OCI-LY1 (cell line): Measurements from ENCODE around the gene ZNF296.
A peak's percentile ranks its signal among the peaks of the same experiment; 100 is the strongest.

Experiments
- H2AFZ ChIP-seq: fragments of 200-600 bp; sonication (generic), shearing (Covaris generic); 2 replicates; pipeline ENCODE4 v1.6.0; 2014; ENCODE audit warnings: antibody characterized with exemption, mild to moderate bottlenecking, low read length
- H3F3A ChIP-seq: fragments of 200-600 bp; sonication (generic), shearing (Covaris generic); 2 replicates; pipeline ENCODE4 v1.6.0; 2014; ENCODE audit warnings: mild to moderate bottlenecking, antibody characterized with exemption, low read length, moderate library complexity; ENCODE audit not compliant: insufficient read depth
- H3K27ac ChIP-seq: fragments of 200-600 bp; sonication (generic); 2 replicates; pipeline ENCODE4 v1.5.1; 2014; ENCODE audit warnings: low read length, mixed run types, mild to moderate bottlenecking, low read depth; ENCODE audit not compliant: poor library complexity, severe bottlenecking
- H3K27me3 ChIP-seq: fragments of 200-600 bp; sonication (generic); 2 replicates; pipeline ENCODE4 v1.6.0; 2014; ENCODE audit warnings: antibody characterized with exemption, mild to moderate bottlenecking, low read length, moderate library complexity; ENCODE audit not compliant: insufficient read depth
- H3K36me3 ChIP-seq: fragments of 200-600 bp; sonication (generic); 2 replicates; pipeline ENCODE4 v1.6.1; 2014; ENCODE audit warnings: mild to moderate bottlenecking, antibody characterized with exemption, low read length, moderate library complexity, mixed read lengths; ENCODE audit not compliant: insufficient read depth
- H3K4me1 ChIP-seq: fragments of 200-600 bp; sonication (generic); 2 replicates; pipeline ENCODE4 v1.5.1; 2014; ENCODE audit warnings: mild to moderate bottlenecking, low read length, moderate library complexity; ENCODE audit not compliant: insufficient read depth, severe bottlenecking
- H3K4me2 ChIP-seq: fragments of 200-600 bp; sonication (generic), shearing (Covaris generic); 2 replicates; pipeline ENCODE4 v1.6.1; 2014; ENCODE audit warnings: low read length
- H3K4me3 ChIP-seq: fragments of 200-600 bp; sonication (generic); 2 replicates; pipeline ENCODE4 v1.5.1; 2014; ENCODE audit warnings: low read length, low read depth, mild to moderate bottlenecking, mixed read lengths; ENCODE audit not compliant: poor library complexity, severe bottlenecking
- H3K79me2 ChIP-seq: fragments of 200-600 bp; shearing (Covaris generic); 2 replicates; pipeline ENCODE4 v1.6.1; 2016; ENCODE audit warnings: mixed run types, low read length, mixed read lengths; ENCODE audit not compliant: insufficient read depth
- H3K9ac ChIP-seq: fragments of 200-600 bp; sonication (generic), shearing (Covaris generic); 2 replicates; pipeline ENCODE4 v1.6.1; 2014; ENCODE audit warnings: mild to moderate bottlenecking, low read length, mixed read lengths
- H3K9me2 ChIP-seq: fragments of 200-600 bp; sonication (generic), shearing (Covaris generic); 2 replicates; pipeline ENCODE4 v1.6.1; 2014; ENCODE audit warnings: low read depth, mild to moderate bottlenecking, low read length, mixed read lengths
- H3K9me3 ChIP-seq: fragments of 200-600 bp; shearing (Covaris generic); 2 replicates; pipeline ENCODE4 v1.6.1; 2014; ENCODE audit warnings: low read length, mixed read lengths
- H4K20me1 ChIP-seq: fragments of 200-600 bp; sonication (generic), shearing (Covaris generic); 2 replicates; pipeline ENCODE4 v1.6.0; 2016; ENCODE audit warnings: mild to moderate bottlenecking, low read length; ENCODE audit not compliant: insufficient read depth
- EZH2 ChIP-seq: fragments of 200-600 bp; sonication (generic), shearing (Covaris generic); IDR thresholded peaks from 2 replicates; pipeline ENCODE4 v1.8.0; 2017; ENCODE audit warnings: borderline replicate concordance, mixed run types, mild to moderate bottlenecking, antibody characterized with exemption, low read length, moderate library complexity, mixed read lengths
- TF ChIP-seq, protein P1 (sequence below): fragments of 200-600 bp; sonication (generic), shearing (Covaris generic); IDR thresholded peaks from 2 replicates; pipeline ENCODE4 v1.5.1; 2017; ENCODE audit warnings: mild to moderate bottlenecking, antibody characterized with exemption, low read length, moderate library complexity, mixed read lengths

Gene ZNF296

DNA sequence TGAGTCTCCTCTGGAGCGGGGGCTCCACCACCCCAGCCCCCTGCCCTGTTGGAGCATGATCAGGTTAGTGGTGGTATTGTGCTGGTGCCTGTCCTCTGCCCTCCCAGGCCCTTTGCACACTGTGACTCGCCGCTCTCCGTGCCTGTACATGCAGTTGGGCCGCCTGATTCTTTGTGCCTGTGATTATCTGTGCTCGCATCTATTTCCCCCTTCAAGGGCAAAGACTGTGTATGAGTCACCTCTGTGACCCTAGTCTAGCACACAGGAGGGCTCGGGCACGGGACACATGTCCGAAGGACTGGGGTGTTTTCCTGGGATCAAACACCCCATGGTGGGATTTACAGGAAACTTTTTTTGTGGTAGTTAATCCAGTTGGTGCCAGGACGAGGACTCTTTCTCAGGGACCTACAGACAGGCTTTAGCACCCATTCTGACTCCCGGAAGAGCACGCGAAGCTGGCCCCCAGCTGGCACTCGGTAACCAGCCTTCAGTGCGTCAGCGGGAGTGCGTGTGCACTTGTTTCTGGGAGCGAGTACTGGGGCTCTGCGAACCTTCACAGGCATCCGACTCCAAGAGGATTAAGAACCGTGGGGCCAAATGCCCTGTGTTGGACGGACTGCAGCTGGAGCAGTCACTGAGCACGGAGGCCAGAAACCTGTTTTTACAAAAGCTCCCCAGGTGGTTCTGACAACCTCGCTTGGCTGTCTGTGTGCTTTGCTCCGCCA, 23.4 kb upstream of the ZNF296 start:
- peaks cover 65% of the 10 kb centered on the region for H3K4me1 ChIP-seq
- H3K4me3 ChIP-seq, result no peak overlapping the region
- no peak overlapping the region for H2AFZ ChIP-seq
- H4K20me1 ChIP-seq, result no peaks in the 10 kb centered on the region
- no peak overlapping the region for H3K9ac ChIP-seq
- TF ChIP-seq EZH2, result no peak
- TF ChIP-seq, protein P1, sequence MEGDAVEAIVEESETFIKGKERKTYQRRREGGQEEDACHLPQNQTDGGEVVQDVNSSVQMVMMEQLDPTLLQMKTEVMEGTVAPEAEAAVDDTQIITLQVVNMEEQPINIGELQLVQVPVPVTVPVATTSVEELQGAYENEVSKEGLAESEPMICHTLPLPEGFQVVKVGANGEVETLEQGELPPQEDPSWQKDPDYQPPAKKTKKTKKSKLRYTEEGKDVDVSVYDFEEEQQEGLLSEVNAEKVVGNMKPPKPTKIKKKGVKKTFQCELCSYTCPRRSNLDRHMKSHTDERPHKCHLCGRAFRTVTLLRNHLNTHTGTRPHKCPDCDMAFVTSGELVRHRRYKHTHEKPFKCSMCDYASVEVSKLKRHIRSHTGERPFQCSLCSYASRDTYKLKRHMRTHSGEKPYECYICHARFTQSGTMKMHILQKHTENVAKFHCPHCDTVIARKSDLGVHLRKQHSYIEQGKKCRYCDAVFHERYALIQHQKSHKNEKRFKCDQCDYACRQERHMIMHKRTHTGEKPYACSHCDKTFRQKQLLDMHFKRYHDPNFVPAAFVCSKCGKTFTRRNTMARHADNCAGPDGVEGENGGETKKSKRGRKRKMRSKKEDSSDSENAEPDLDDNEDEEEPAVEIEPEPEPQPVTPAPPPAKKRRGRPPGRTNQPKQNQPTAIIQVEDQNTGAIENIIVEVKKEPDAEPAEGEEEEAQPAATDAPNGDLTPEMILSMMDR, result no peak
- no peaks in the 10 kb centered on the region for H3K9me2 ChIP-seq
- H3K27ac ChIP-seq, result no peak overlapping the region
- H3K36me3 ChIP-seq, result peaks cover 17% of the 10 kb centered on the region
- no peak overlapping the region for H3K4me2 ChIP-seq
- no peaks in the 10 kb centered on the region for H3F3A ChIP-seq
- peaks cover 25% of the 10 kb centered on the region for H3K79me2 ChIP-seq
- H3K27me3 ChIP-seq, result no peaks in the 10 kb centered on the region
- no peaks in the 10 kb centered on the region for H3K9me3 ChIP-seq

DNA sequence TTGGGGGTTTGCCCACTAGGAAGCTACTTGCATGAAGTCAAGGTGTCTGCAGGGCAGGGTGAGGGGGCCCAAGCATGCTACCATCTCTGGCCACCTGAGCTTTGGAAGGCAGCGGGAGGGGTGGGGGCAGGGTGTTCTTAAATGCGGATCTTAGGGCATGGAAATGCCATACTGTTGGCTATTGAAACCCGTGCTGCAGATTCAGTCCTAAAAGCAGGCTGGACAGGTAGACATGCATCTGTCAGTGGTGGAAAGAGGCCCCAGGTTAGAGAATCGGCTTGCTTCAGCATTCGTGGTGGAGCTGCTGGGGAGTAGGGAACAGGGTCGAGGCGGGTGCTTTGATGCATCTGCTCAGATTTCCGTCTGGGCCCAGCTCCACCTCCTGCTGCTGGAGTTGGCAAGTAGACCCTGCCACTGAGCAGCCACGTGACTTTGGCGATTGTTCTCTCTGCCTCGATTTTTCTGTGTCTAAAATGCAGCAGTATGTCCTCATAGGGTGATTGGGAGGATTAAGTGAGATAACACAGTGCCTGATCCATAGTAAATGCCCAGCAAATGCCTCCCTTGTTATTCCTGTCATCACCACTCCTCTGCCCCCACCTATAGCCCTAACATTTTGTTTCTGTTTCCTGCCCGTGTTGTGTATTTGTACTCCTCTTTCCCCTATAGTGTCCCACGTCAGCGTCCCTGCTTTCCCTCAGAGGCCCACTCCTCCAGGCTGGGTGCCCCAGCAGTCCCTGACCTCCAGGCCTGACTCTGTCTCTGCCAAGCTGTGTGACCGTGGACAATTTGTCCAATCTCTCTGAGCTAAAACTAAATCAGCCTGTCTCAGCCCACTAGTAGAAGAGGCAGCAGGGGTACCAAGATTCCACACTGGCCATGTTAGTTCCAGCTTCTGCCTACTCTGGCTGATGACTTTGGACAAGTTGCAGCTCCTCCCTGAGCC, 22.5 kb upstream of the ZNF296 start:
- Histone ChIP-seq H3K9me3 (no peaks in the 10 kb centered on the region), H3K27ac (no peak overlapping the region), H3K36me3 (peaks cover 18% of the 10 kb centered on the region), H3K4me1 (peaks cover 65% of the 10 kb centered on the region), H2AFZ (no peak overlapping the region), H3K9me2 (no peaks in the 10 kb centered on the region), H4K20me1 (no peaks in the 10 kb centered on the region), H3K4me2 (peak overlapping the region; percentile 34; the same call in 1 of the 2 replicates), H3K9ac (no peak overlapping the region), H3K4me3 (no peak overlapping the region), H3F3A (no peaks in the 10 kb centered on the region), H3K27me3 (no peaks in the 10 kb centered on the region), H3K79me2 (peaks cover 33% of the 10 kb centered on the region)
- no peak for TF ChIP-seq EZH2
- TF ChIP-seq, protein P1, result no peak

DNA sequence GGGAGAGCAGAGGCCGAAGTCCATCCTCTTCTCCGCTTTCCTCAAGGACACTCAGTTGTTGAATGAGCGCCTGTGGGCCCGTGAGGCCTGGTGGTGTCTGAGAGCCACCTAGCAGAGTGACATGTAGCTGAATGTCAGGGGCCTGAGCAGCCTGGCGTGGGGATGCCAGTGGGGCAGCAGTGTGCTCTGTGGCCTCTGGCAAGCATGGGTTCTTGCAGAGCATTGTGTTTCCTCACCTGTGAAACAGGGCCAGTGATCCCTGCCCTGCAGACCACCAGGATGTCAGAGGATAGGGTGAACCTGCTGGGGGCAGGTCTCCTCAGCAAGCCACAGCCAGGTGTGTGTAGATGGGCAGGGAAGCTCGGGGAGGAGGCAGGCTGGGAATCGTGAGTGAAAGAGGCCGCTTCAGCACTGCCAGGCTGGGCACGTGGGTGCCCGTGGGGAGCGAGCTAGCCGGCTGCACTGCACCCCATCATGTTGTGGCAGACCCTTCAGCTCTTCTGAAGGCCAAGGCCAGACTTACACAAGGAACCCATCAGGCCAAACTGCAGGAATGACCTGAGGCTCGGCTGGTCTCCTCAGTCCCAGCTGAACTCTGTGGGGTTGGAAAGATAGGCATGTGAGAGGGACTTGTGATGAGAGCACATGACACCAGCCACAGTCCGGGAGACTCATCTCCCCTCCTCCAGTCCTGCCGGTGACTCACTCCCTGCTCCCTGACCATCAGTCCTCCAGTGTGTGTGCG, 21.7 kb upstream of the ZNF296 start:
- no peaks in the 10 kb centered on the region for H4K20me1 ChIP-seq

More for the DNA sequence above, 21.7 kb upstream of the ZNF296 start:
- H3K27ac ChIP-seq, result no peak overlapping the region
- no peaks in the 10 kb centered on the region for H3K27me3 ChIP-seq
- no peak for TF ChIP-seq EZH2
- TF ChIP-seq, protein P1, result no peak
- no peaks in the 10 kb centered on the region for H3K9me2 ChIP-seq
- H3K36me3 ChIP-seq, result peaks cover 18% of the 10 kb centered on the region
- H2AFZ ChIP-seq, result no peak overlapping the region
- peaks cover 40% of the 10 kb centered on the region for H3K79me2 ChIP-seq
- no peak overlapping the region; the same call in 1 of the 2 replicates for H3K9ac ChIP-seq
- H3K4me2 ChIP-seq, result peak overlapping the region; percentile 34; the same call in 1 of the 2 replicates
- peaks cover 59% of the 10 kb centered on the region for H3K4me1 ChIP-seq
- H3K9me3 ChIP-seq, result no peaks in the 10 kb centered on the region
- H3K4me3 ChIP-seq, result no peak overlapping the region
- H3F3A ChIP-seq, result no peaks in the 10 kb centered on the region
